ENCODE data around the gene NCOA3.

NCOA3 gene

DNA sequence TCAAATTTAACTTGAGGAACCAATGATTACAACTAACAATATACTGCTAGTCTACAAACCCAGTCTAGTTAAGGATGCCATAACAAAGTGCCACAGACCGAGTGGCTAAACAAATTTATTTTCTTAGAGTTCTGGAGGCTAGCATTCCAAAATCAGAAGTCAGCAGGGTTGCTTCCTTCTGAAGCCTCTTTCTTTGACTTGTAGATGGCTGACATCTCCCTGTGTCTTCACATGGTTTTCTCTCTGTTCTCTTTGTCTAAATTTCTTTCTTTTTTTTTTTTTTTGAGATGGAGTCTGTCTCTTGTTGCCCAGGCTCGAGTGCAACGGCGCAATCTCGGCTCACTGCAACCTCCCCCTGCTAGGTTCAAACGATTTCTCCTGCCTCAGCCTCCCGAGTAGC lies 56.1 kb downstream of the NCOA3 start:
- no peak overlapping the region for H3K4me3 ChIP-seq (ENCODE audit: low read depth, low read length)
- peaks cover 36% of the 10 kb centered on the region for H3K4me1 ChIP-seq (ENCODE audit: control insufficient read depth, insufficient read depth, low read length)
- no peaks in the 10 kb centered on the region for H3K9me3 ChIP-seq (ENCODE audit: control insufficient read depth, insufficient read depth, low read depth, low read length)
- H3K27ac ChIP-seq (ENCODE audit: low read depth, low read length): peak overlapping the region; percentile 38; the same call in 1 of the 2 replicates
- no peak overlapping the region for H3K9ac ChIP-seq (ENCODE audit: low read length)
- H3K27me3 ChIP-seq (ENCODE audit: control insufficient read depth, insufficient read depth, low read length): no peaks in the 10 kb centered on the region
- no peaks in the 10 kb centered on the region for H3K36me3 ChIP-seq (ENCODE audit: control insufficient read depth, insufficient read depth, low read length)

DNA sequence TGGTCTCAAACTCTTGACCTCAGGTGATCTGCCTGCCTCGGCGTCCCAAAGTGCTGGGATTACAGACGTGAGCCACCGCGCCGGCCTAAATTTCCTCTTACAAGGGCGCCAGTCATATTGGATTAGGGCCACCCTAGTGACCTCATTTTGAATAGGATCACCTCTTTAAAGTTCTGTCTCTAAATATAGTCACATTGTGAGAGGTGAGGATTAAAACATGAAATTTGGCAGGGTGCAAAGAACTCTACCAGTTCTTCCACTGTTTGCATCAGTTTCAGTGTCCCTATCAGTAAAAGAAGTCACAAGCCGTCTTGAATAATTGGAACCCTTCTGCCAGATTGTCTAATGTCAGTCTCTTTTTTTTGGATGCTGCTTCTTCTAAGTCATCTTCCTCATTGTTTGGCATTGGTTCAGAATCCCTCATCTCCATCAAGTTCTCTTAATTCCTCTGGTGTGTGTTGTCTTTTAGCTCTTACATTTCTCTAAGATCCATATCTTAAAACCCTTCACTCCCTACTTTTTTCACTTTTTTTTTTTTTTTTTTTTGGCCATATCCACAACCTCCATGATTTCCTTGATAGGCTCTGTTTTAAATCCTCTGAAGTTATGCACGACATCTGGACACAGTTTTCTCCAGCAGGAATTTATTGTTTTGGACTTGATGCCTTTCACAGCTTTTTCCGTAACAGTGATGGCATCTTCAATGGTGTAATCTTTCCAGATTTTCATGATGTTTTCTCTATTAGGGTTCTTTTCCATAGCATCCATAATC lies 56.8 kb downstream of the NCOA3 start:
- H3K36me3 ChIP-seq (ENCODE audit: control insufficient read depth, insufficient read depth, low read length): no peaks in the 10 kb centered on the region
- H3K9ac ChIP-seq (ENCODE audit: low read length): no peak overlapping the region
- H3K9me3 ChIP-seq (ENCODE audit: control insufficient read depth, insufficient read depth, low read depth, low read length): no peaks in the 10 kb centered on the region
- no peak overlapping the region for H3K4me3 ChIP-seq (ENCODE audit: low read depth, low read length)
- H3K27me3 ChIP-seq (ENCODE audit: control insufficient read depth, insufficient read depth, low read length): no peaks in the 10 kb centered on the region
- H3K4me1 ChIP-seq (ENCODE audit: control insufficient read depth, insufficient read depth, low read length): peaks cover 43% of the 10 kb centered on the region
- H3K27ac ChIP-seq (ENCODE audit: low read depth, low read length): no peak overlapping the region

DNA sequence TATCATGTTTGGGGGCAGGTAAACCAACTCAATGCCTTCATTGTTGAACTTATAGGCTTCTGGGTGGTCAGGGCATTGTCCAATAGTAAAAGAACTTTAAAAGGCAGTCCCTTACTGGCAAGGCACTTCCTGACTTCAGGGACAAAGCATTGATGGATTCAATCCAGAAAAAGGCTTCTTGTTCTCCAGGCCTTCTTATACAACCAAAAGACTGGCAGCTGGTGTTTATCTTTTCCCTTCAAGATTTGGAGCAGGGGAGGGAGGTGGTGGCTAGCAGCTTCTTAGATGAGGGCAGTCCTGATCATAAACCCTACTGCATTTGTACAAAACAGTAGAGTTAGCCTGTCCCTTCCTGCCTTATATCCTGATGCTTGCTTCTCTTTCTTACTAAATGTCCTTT lies 57.5 kb downstream of the NCOA3 start:
- no peak overlapping the region for H3K9ac ChIP-seq (ENCODE audit: low read length)
- no peak overlapping the region for H3K27ac ChIP-seq (ENCODE audit: low read depth, low read length)
- H3K9me3 ChIP-seq (ENCODE audit: control insufficient read depth, insufficient read depth, low read depth, low read length): no peaks in the 10 kb centered on the region
- H3K4me1 ChIP-seq (ENCODE audit: control insufficient read depth, insufficient read depth, low read length): peaks cover 43% of the 10 kb centered on the region
- no peaks in the 10 kb centered on the region for H3K36me3 ChIP-seq (ENCODE audit: control insufficient read depth, insufficient read depth, low read length)
- no peaks in the 10 kb centered on the region for H3K27me3 ChIP-seq (ENCODE audit: control insufficient read depth, insufficient read depth, low read length)
- H3K4me3 ChIP-seq (ENCODE audit: low read depth, low read length): no peak overlapping the region

DNA sequence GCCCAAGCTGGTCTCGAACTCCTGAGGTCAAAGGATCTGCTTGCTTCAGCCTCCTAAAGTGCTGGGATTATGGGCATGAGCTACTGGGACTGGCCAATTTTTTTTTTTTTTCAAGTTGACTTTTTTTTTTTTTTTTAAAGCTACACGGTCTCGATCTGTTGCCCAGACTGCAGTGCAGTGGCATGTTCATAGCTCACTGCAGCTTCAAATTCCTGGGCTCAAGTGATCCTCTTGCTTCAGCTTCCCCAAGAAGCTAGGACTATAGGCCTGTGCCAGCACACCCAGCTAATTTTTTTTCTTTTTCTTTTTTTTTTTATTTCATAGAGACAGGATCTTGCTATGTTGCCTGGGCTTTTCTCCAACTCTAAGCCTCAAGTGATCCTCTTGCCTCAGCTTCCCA lies 59.5 kb downstream of the NCOA3 start:
- H3K4me3 ChIP-seq (ENCODE audit: low read depth, low read length): no peak overlapping the region
- no peaks in the 10 kb centered on the region for H3K27me3 ChIP-seq (ENCODE audit: control insufficient read depth, insufficient read depth, low read length)
- peaks cover 44% of the 10 kb centered on the region for H3K4me1 ChIP-seq (ENCODE audit: control insufficient read depth, insufficient read depth, low read length)
- no peaks in the 10 kb centered on the region for H3K9me3 ChIP-seq (ENCODE audit: control insufficient read depth, insufficient read depth, low read depth, low read length)
- no peak overlapping the region for H3K27ac ChIP-seq (ENCODE audit: low read depth, low read length)
- H3K9ac ChIP-seq (ENCODE audit: low read length): no peak overlapping the region
- no peaks in the 10 kb centered on the region for H3K36me3 ChIP-seq (ENCODE audit: control insufficient read depth, insufficient read depth, low read length)

DNA sequence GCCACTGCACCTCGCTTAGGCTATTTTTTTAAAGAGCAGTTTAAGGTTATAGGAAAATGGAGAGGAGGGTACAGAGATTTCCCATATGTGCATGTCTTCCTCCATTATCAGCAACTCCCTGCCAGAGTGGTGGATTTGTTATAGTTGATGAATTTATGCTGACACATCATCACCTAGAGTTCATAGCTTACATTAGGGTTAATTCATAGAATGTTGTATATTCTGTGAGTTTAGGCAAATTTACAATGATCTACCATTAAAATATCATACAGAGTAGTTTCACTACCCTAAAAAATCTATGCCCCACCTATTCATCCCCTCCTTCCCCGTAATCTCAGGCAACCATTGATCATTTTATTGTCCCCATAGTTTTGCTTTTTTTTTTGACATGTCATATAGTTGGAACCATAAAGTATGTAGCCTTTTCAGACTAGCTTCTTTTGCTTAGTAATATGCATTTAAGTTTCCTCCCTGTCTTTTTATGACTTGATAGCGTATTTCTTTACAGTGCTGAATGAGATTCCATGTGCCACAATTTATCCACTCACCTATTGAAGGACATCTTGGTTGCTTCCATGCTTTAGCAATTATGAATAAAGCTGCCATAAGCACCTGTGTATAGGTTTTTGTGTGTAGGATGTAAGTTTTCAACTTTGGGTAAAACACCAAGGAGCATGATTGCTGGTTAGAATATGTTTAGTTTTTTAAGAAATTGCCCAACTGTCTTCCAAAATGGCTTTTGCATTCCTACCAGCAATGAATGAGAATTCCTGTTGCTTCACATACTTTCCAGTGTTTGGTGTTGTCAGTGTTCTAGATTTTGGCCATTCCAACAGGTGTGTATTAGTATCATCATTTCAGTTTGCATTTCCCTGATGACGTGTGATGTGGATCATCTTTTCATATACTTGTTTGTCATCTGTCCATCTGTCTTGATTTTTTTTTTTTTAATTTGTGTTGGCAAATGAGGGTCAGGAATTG lies 60.2 kb downstream of the NCOA3 start:
- H3K36me3 ChIP-seq (ENCODE audit: control insufficient read depth, insufficient read depth, low read length): no peaks in the 10 kb centered on the region
- no peak overlapping the region for H3K9ac ChIP-seq (ENCODE audit: low read length)
- H3K4me3 ChIP-seq (ENCODE audit: low read depth, low read length): no peak overlapping the region
- no peaks in the 10 kb centered on the region for H3K9me3 ChIP-seq (ENCODE audit: control insufficient read depth, insufficient read depth, low read depth, low read length)
- H3K4me1 ChIP-seq (ENCODE audit: control insufficient read depth, insufficient read depth, low read length): peaks cover 37% of the 10 kb centered on the region
- H3K27ac ChIP-seq (ENCODE audit: low read depth, low read length): no peak overlapping the region
- no peaks in the 10 kb centered on the region for H3K27me3 ChIP-seq (ENCODE audit: control insufficient read depth, insufficient read depth, low read length)

DNA sequence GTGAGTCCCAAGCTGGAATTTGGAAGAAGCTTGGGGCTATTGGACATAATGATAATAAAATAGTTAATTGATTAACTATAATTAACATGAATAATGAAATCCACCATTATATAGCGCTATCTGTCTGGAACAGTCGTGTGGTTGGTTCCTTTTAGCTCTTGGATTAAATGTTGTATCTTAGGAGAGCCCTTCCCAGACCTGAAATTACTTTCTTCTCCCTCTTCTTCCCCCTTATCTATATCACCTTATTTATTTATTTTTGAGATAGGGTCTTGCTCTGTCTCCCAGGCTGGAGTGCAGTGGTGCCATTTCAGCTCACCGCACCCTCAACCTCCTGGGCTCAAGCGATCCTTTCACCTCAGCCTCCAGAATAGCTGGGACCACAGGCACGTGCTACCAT lies 64.6 kb downstream of the NCOA3 start:
- Histone ChIP-seq H3K4me3 (ENCODE audit: low read depth, low read length) (no peak overlapping the region), H3K27ac (ENCODE audit: low read depth, low read length) (no peak overlapping the region), H3K4me1 (ENCODE audit: control insufficient read depth, insufficient read depth, low read length) (peaks cover 12% of the 10 kb centered on the region; the same call in 1 of the 2 replicates), H3K9ac (ENCODE audit: low read length) (no peak overlapping the region), H3K36me3 (ENCODE audit: control insufficient read depth, insufficient read depth, low read length) (0 out of 2 replicates have a peak, but pooled peaks cover 3% of the 10 kb centered on the region), H3K27me3 (ENCODE audit: control insufficient read depth, insufficient read depth, low read length) (no peaks in the 10 kb centered on the region), H3K9me3 (ENCODE audit: control insufficient read depth, insufficient read depth, low read depth, low read length) (peaks cover 10% of the 10 kb centered on the region; the same call in 1 of the 2 replicates)

DNA sequence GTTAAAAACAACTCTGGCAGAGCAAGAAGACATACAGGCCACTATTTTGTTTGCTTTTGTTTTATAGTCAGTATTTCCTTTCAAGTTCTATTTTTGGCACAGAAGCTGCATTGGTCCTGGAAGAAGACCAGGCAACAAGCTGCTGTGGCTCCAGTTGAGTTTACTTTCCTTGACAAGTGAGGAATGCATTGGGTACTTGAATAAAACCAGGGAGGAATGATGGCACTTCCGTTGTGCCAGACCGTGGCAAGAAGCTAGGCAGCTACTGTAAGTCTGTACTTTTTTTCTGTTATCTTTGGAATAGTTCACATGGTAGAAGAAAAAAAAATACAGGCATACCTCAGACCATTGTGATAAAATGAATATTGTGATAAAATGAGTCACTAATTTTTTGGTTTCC lies 66.3 kb downstream of the NCOA3 start:
- Histone ChIP-seq H3K9me3 (ENCODE audit: control insufficient read depth, insufficient read depth, low read depth, low read length) (peaks cover 15% of the 10 kb centered on the region; the same call in 1 of the 2 replicates), H3K4me1 (ENCODE audit: control insufficient read depth, insufficient read depth, low read length) (peaks cover 9% of the 10 kb centered on the region), H3K9ac (ENCODE audit: low read length) (no peak overlapping the region), H3K4me3 (ENCODE audit: low read depth, low read length) (no peak overlapping the region), H3K36me3 (ENCODE audit: control insufficient read depth, insufficient read depth, low read length) (0 out of 2 replicates have a peak, but pooled peaks cover 3% of the 10 kb centered on the region), H3K27ac (ENCODE audit: low read depth, low read length) (no peak overlapping the region), H3K27me3 (ENCODE audit: control insufficient read depth, insufficient read depth, low read length) (no peaks in the 10 kb centered on the region)

DNA sequence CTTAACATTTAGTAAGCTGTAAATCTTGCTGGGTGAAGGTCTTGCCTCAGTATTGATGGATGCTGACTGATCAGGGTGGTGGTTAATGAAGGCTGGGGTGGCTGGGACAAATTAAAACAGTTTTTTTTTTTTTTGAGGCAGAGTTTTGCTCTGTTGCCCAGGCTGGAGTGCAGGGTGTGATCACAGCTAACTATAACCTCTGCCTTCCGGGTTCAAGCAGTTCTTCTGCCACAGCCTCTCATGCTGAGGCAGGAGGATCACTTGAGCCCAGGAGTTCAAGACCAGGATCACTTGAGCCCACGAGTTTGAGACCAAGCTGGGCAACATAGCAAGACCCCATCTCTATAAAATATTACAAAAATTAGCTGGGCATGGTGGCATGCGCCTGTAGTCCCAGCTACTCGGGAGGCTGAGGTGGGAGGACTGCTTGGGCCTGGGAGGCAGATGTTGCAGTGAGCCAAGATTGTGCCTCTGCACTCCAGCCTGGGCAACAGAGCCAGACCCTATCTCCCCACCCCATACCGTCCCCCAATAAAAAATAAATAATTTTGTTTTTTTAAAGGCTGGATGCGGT lies 67.2 kb downstream of the NCOA3 start:
- Histone ChIP-seq H3K36me3 (ENCODE audit: control insufficient read depth, insufficient read depth, low read length) (0 out of 2 replicates have a peak, but pooled peaks cover 3% of the 10 kb centered on the region), H3K9ac (ENCODE audit: low read length) (no peak overlapping the region), H3K9me3 (ENCODE audit: control insufficient read depth, insufficient read depth, low read depth, low read length) (peaks cover 15% of the 10 kb centered on the region; the same call in 1 of the 2 replicates), H3K4me1 (ENCODE audit: control insufficient read depth, insufficient read depth, low read length) (peaks cover 12% of the 10 kb centered on the region), H3K27ac (ENCODE audit: low read depth, low read length) (no peak overlapping the region), H3K4me3 (ENCODE audit: low read depth, low read length) (no peak overlapping the region), H3K27me3 (ENCODE audit: control insufficient read depth, insufficient read depth, low read length) (no peaks in the 10 kb centered on the region)

DNA sequence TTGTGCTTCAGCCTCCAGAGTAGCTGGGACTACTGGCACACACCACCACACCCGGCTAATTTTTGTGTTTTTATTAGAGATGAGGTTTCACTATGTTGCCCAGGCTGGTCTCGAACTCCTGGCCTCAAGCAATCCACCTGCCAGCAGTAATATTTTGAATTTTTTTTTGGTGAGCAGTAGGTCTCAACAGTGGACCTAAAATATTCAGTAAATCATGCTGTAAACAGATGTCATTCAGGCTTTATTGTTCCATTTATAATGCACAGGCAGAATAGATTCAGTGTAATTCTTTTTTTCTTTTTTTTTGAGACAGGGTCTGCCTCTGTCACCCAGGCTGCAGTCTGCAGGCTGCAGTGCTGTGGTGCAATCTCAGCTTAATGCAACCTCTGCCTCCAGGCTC lies 69.7 kb downstream of the NCOA3 start:
- 0 out of 2 replicates have a peak, but pooled peaks cover 3% of the 10 kb centered on the region for H3K36me3 ChIP-seq (ENCODE audit: control insufficient read depth, insufficient read depth, low read length)
- H3K9ac ChIP-seq (ENCODE audit: low read length): no peak overlapping the region
- H3K4me3 ChIP-seq (ENCODE audit: low read depth, low read length): no peak overlapping the region
- H3K4me1 ChIP-seq (ENCODE audit: control insufficient read depth, insufficient read depth, low read length): peaks cover 27% of the 10 kb centered on the region
- no peaks in the 10 kb centered on the region for H3K27me3 ChIP-seq (ENCODE audit: control insufficient read depth, insufficient read depth, low read length)
- no peak overlapping the region for H3K27ac ChIP-seq (ENCODE audit: low read depth, low read length)
- peaks cover 15% of the 10 kb centered on the region; the same call in 1 of the 2 replicates for H3K9me3 ChIP-seq (ENCODE audit: control insufficient read depth, insufficient read depth, low read depth, low read length)

DNA sequence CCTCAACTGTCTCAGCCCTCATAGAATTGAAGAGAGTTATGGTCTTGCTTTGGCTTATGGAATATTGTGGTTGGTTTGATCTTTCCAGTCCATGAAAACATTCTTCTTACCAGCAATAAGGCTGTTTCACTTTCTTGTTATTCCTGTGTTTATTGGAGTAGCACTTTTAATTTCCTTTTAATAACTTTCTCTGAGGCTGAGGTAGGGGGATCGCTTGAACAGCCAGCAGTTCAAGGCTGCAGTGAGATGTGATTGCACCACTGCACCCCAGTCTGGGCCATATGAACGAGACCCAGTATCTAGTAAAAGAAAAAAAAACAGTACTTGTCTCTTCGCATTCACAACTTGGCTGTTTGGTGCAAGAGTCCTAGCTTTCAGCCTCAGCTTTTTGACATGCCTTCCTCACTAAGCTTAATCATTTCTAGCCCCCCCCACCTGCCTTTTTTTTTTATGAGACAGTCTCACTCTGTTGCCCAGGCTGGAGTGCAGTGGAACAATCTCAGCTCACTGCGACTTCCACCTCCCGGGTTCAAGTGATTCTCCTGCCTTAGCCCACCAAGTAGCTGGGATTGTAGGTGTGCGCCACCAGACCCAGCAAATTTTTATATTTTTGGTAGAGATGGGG lies 70.5 kb downstream of the NCOA3 start:
- Histone ChIP-seq H3K9me3 (ENCODE audit: control insufficient read depth, insufficient read depth, low read depth, low read length) (peaks cover 15% of the 10 kb centered on the region; the same call in 1 of the 2 replicates), H3K9ac (ENCODE audit: low read length) (no peak overlapping the region), H3K27ac (ENCODE audit: low read depth, low read length) (no peak overlapping the region), H3K4me3 (ENCODE audit: low read depth, low read length) (no peak overlapping the region), H3K27me3 (ENCODE audit: control insufficient read depth, insufficient read depth, low read length) (no peaks in the 10 kb centered on the region), H3K4me1 (ENCODE audit: control insufficient read depth, insufficient read depth, low read length) (peaks cover 33% of the 10 kb centered on the region), H3K36me3 (ENCODE audit: control insufficient read depth, insufficient read depth, low read length) (0 out of 2 replicates have a peak, but pooled peaks cover 3% of the 10 kb centered on the region)
